GM12891 (cell line): ENCODE measurements around the gene EML4.

Experiments used
- PAX5 ChIP-seq: IDR thresholded peaks from 2 replicates; pipeline ENCODE4 v1.6.1; 2011; ENCODE audit warnings: low read length, moderate library complexity, mild to moderate bottlenecking; ENCODE audit not compliant: insufficient read depth, severe bottlenecking
- POLR2A ChIP-seq: IDR thresholded peaks from 2 replicates; pipeline ENCODE4 v1.6.1; 2011; ENCODE audit warnings: low read depth, low read length, control low read depth
- POLR2AphosphoS5 ChIP-seq: IDR thresholded peaks from 2 replicates; pipeline ENCODE4 v1.6.1; 2011; ENCODE audit warnings: low read depth, low read length, control low read depth
- TAF1 ChIP-seq: IDR thresholded peaks from 2 replicates; pipeline ENCODE4 v1.6.1; 2011; ENCODE audit warnings: low read depth, low read length, control low read depth

GRCh38 chr2:42331569-42332284 lies 162.6 kb downstream of the EML4 start:
- TF ChIP-seq POLR2AphosphoS5 (no peak), POLR2A (no peak), TAF1 (no peak), PAX5 (no peak)
